NCI-H1417 (cell line): ENCODE measurements around the gene DMRT2.

Experiments
- DNase-seq, 3 experiments: peaks; one replicate each; lab custom pipeline; 2025; lab: John Stamatoyannopoulos, UW

Gene DMRT2

GRCh38 chr9:1050125-1050895, at the start of gene DMRT2:
Gene DMRT2, plus strand, starts transcription at chr9:1050357. Its CDS starts 1,257 bp downstream, at chr9:1051614.
- peak in 1 of 3 experiments; percentile 90 for DNase-seq

GRCh38 chr9:1001838-1002237, 48.3 kb upstream of the DMRT2 start:
- DNase-seq: no peak

GRCh38 chr9:1002678-1003077, 47.5 kb upstream of the DMRT2 start:
- DNase-seq: no peak

DNA sequence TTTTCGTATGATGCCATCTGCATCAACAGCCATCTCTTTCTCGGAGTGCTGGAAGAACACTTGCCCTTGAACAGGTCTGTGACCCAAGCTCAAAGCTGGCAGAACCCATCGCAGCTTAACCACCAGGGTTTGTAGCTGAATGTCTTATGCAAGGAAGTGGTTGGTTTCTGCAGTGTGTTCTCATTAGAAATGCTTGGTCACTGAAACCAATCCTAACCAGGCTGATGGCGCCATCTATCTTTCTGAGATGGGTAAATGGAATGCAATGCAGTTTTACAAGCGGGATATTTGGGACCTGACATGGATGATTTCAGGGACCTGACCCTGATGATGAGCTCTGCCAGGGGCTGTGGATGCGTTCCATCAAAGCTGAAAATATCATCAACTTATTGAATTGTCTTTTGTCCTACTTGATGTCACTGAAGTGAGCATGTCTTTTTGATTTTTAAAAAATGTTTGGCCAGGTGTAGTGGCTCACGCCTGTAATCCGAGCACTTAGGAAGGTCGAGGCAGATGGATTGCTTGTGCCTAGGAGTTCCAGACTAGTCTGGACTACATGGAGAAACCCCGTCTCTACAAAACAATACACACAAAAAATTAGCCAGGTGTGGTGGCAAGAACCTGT, 45.0 kb upstream of the DMRT2 start:
- peak in 2 of 3 experiments; percentile 16 to 50 for DNase-seq

DNA sequence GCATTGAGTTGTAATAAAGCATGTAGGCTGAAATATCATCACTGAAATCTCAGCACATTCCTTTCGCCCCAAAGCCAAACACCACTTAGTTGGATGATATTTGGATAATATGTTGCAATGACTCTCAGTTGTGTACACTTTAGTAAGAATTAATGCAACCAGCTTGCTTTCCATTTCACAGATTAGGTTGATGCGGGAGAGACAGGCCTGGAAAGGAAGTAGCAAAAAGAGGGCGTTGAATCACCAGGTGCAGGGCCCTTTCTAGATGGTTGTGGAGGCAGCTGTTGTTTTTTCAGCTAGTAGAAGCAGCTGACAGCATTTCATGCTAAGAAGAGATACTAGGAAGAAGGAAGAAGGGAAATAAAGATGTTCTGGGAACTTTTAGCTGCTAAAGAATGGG, 42.8 kb upstream of the DMRT2 start:
- DNase-seq: no peak

GRCh38 chr9:1008216-1008615, 41.9 kb upstream of the DMRT2 start:
- DNase-seq: no peak

GRCh38 chr9:1009101-1009707, 41.0 kb upstream of the DMRT2 start:
- peak; percentile 41 to 84 (median 61) for DNase-seq

GRCh38 chr9:1013021-1013420, 37.1 kb upstream of the DMRT2 start:
- DNase-seq: peak in 1 of 3 experiments; percentile 1

DNA sequence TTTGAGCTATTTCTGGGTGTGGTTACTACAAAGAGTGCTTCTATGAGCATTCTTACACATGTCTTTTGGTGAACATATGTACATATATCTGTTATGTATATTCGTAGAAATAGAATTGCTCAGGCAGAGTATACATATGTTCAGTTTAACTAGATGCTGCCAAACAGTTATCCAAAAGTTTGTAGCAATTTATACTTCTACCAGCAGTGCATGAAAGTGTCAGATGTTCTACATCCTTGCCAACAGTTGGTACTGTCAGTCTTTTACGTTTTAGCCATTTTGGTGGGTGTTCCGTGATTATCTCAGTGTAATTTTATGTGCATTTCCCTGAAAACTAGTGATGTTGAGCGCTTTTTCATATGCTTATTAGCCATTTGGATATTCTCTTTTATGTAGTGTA, 35.9 kb upstream of the DMRT2 start:
- no peak for DNase-seq

GRCh38 chr9:1014640-1015039, 35.5 kb upstream of the DMRT2 start:
- DNase-seq: no peak

GRCh38 chr9:1018121-1018520, 32.0 kb upstream of the DMRT2 start:
- peak in 1 of 3 experiments; percentile 3 for DNase-seq

DNA sequence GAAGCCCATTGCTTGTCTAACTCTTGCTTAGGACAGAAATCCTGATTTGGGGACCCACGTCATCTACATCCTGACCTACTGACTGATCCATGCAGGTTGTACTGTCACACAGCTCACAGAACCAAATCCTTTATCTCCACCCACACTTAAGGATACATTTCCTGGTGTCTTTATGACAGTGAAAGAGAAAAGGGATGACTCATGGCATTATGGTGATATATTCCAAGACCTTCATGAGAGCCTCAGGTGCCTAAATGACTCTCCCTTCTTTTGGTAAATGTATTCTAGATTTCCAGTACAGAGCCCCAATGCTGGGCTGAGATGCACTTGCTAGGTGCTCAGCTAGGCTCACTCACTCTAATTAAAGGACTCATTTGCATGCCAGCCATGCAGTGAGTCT, 26.0 kb upstream of the DMRT2 start:
- DNase-seq: no peak

- DNase-seq: no peak
Measured at GRCh38 chr9:1025131-1025530, 25.0 kb upstream of the DMRT2 start.

- no peak for DNase-seq
Measured at GRCh38 chr9:1026219-1026618, 23.9 kb upstream of the DMRT2 start.

DNA sequence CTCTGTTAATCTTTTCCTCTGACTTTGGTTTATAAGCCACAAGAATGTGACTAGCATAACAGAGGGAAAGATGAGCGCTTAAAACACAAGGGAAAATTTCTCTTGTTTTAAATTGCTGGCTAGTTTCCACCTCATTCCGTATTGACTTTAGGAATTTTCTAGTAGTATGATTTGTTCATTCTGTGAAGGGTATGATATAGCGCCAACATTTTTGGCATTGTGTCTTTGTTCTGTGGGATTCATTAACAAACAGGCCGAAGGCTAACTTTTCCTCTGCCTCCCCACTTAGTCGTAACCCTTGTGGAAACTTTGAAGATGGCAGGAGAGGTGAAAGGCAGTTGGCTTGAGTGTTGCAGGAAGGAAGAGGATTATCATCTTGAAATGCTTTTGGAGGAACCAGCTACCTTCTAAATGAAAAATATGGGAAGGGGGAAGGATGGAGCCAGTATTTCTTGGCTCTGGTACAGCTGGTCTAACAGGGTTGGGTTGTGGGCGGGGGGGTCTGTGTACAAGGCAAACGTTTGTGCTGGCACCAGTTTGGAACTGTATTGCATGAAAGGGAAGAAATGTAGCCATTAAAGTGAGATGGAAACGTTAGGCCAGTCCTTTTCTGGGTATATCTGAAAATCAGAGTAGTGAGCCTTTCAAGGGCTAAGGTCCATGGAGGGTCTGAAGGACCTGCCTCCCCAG, 21.5 kb upstream of the DMRT2 start:
- no peak for DNase-seq

- peak in 2 of 3 experiments; percentile 14 to 64 for DNase-seq
Measured at GRCh38 chr9:1031951-1032601, 18.1 kb upstream of the DMRT2 start.

- DNase-seq: no peak
Measured at GRCh38 chr9:1034271-1034670, 15.9 kb upstream of the DMRT2 start.

- no peak for DNase-seq
Measured at GRCh38 chr9:1039589-1039988, 10.6 kb upstream of the DMRT2 start.

- DNase-seq: no peak
Measured at GRCh38 chr9:1042466-1042865, 7.7 kb upstream of the DMRT2 start.

- DNase-seq: no peak
Measured at GRCh38 chr9:1044643-1045042, 5.5 kb upstream of the DMRT2 start.

DNA sequence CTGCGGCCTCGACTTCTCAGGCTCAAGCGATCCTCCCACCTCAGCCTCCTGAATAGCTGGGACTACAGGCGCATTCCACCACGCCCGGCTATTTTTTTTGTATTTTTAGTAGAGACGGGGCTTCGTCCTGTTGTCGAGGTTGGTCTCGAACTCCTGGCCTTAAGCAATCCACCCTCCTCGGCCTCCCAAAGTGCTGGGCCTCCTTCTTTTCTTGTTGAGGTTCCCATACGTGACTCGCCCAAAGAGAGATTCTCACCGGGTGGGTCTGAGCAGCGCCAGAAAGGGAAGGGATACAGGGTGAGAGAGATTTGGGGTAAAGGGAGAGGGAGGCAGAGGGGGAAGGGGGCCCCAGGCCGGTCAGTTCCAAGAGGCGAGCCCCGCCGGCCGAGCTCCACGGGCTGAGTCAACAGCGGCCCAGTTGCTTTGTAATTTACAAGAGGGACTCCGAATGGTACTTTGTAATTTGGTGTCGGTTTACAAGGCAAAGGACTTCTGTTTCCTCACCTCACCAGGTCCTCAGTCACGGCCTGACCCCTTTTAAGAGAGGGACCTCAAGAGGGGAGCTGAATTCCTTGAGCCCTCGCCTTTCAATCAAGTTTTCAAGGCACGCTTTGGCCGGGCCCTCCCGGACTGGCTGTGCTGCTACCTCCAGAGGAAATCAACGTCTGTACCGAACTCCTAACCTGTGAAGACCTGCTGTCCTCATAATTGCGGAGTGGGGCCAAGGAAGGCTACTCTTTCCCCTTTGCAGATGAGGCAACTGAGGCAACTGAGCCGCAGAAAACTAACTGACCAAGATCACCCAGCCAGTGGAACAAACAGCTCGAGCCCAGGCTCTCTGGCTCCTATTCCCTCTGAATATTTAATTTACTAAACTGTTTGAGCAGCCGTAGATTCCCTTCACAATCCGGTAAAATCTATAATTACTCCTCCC, 3.3 kb upstream of the DMRT2 start:
- DNase-seq: no peak
